Nephron (organoid): ENCODE results near the gene ZNF84.

Experiments
- H3K27ac Mint-ChIP-seq, 3 experiments: 2 replicates each; pipeline ENCODE4 v1.8.0; 2020; ENCODE audit warnings: mixed read lengths in 3 of 3, mild to moderate bottlenecking in 2 of 3, moderate library complexity in 1 of 3
- H3K27me3 Mint-ChIP-seq: 2 replicates; pipeline ENCODE4 v1.8.0; 2021; ENCODE audit warnings: low read depth, mild to moderate bottlenecking, moderate library complexity, mixed read lengths
- H3K36me3 Mint-ChIP-seq: 2 replicates; pipeline ENCODE4 v1.8.0; 2020; ENCODE audit warnings: low read depth, mixed read lengths
- H3K4me1 Mint-ChIP-seq: 2 replicates; pipeline ENCODE4 v1.8.0; 2020; ENCODE audit warnings: mixed read lengths
- H3K4me3 Mint-ChIP-seq, 3 experiments: 2 replicates each; pipeline ENCODE4 v1.8.0; 2020; ENCODE audit warnings: mild to moderate bottlenecking in 3 of 3, mixed read lengths in 3 of 3, moderate library complexity in 2 of 3
- H3K9me3 Mint-ChIP-seq: 2 replicates; pipeline ENCODE4 v1.8.0; 2020; ENCODE audit warnings: mixed read lengths
- CTCF ChIP-seq, 3 experiments: fragments of 200-600 bp; sonication (generic); IDR thresholded peaks; one replicate each; pipeline ENCODE4 v1.5.0; 2021; ENCODE audit warnings: antibody characterized with exemption in 3 of 3; ENCODE audit not compliant: unreplicated experiment in 3 of 3

The ZNF84 gene

GRCh38 chr12:133037207-133038005 is at the start of gene ZNF84:
ZNF84 (plus strand) TSS chr12:133037509; CDS start chr12:133041468, 3,959 bp downstream.
- H3K27ac Mint-ChIP-seq: peak within 1 kb of the TSS; percentile 92 to 98 (median 98)
- peak within 1 kb of the TSS; percentile 91 to 94 (median 94) for H3K4me3 Mint-ChIP-seq
- H3K36me3 Mint-ChIP-seq: peaks cover 53% of the 10 kb centered on the region
- peaks cover 71% of the 10 kb centered on the region for H3K9me3 Mint-ChIP-seq
- H3K27me3 Mint-ChIP-seq: no peaks in the 10 kb centered on the region
- no peaks in the 10 kb centered on the region for H3K4me1 Mint-ChIP-seq
- no peak for TF ChIP-seq CTCF (IDR thresholded peaks at IDR 0.05; ENCODE audit: unreplicated experiment in 3 of 3)

DNA sequence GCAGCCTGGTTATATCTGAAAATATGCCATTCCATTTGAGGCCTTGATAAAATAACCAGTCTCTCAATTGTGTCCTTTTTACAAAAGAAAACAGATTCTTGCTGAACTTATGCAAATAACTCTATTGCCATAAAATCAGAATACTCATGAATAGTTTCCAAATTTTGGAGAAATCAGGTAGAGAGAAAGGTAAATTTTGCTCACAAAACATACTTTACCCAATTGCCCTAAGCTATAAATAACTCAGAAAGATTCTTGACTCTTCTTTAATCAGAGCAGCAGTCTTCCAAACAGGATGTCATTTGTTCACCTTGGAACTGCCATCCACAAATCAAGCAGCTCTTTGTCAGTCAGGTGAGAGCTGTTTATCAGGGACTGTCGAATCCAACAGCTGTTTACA is 38.6 kb upstream of the ZNF84 start:
- H3K4me1 Mint-ChIP-seq: no peaks in the 10 kb centered on the region
- H3K27ac Mint-ChIP-seq: no peak overlapping the region
- no peak overlapping the region for H3K4me3 Mint-ChIP-seq
- no peaks in the 10 kb centered on the region for H3K27me3 Mint-ChIP-seq
- H3K36me3 Mint-ChIP-seq: peaks cover 91% of the 10 kb centered on the region
- TF ChIP-seq CTCF (IDR thresholded peaks at IDR 0.05; ENCODE audit: unreplicated experiment in 3 of 3): no peak
- H3K9me3 Mint-ChIP-seq: peaks cover 84% of the 10 kb centered on the region

- H3K9me3 Mint-ChIP-seq: peaks cover 75% of the 10 kb centered on the region
- no peak for TF ChIP-seq CTCF (IDR thresholded peaks at IDR 0.05; ENCODE audit: unreplicated experiment in 3 of 3)
- no peaks in the 10 kb centered on the region for H3K27me3 Mint-ChIP-seq
- H3K36me3 Mint-ChIP-seq: peaks cover 96% of the 10 kb centered on the region
- H3K27ac Mint-ChIP-seq: no peak overlapping the region
- H3K4me3 Mint-ChIP-seq: no peak overlapping the region
- H3K4me1 Mint-ChIP-seq: no peaks in the 10 kb centered on the region
Observed at GRCh38 chr12:133010657-133011297, 26.5 kb upstream of the ZNF84 start.

DNA sequence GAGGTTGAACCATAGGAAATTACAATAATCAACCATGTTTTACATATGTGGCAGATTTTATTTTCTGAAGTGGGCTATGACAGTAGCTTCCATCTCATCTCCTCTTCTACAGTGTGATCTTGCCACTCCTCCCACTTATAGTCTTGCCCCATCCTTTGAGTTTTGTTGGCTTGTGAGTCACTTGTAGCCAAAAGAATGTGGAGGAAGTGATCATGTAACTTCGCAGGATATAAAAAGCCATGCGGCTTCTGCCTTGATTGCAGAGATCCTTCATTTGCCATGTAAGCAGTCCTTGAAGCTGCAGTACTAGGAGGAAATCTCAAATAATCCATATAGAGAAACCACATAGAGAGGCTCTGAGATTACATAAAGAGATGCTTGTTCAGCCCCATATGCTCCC is 13.7 kb upstream of the ZNF84 start:
- TF ChIP-seq CTCF (IDR thresholded peaks at IDR 0.05; ENCODE audit: unreplicated experiment in 3 of 3): no peak
- Mint-ChIP-seq H3K36me3 (peaks cover 69% of the 10 kb centered on the region), H3K27ac (no peak overlapping the region), H3K9me3 (peaks cover 65% of the 10 kb centered on the region), H3K4me1 (no peaks in the 10 kb centered on the region), H3K4me3 (no peak overlapping the region), H3K27me3 (no peaks in the 10 kb centered on the region)

DNA sequence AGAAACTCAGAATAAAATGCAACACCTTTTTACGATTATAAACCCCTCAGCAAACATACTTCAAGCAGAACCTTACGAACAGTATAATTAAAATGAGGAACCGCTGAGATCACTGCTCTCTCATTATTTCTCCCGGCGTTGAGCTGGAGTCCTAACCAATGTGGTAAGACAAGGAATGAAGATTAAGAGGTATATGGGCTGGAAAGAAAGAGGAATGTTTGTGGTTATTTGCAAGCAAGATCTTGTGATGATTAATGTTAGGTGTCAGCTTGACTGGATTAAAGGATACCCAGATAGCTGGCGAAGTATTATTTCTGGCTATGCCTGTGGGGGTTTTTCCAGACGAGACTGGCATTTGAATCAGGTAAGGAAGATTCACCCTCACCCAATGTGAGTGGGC is 10.3 kb upstream of the ZNF84 start:
- no peak for TF ChIP-seq CTCF (IDR thresholded peaks at IDR 0.05; ENCODE audit: unreplicated experiment in 3 of 3)
- Mint-ChIP-seq H3K36me3 (peaks cover 45% of the 10 kb centered on the region), H3K4me1 (no peaks in the 10 kb centered on the region), H3K27me3 (no peaks in the 10 kb centered on the region), H3K4me3 (no peak overlapping the region), H3K9me3 (peaks cover 59% of the 10 kb centered on the region), H3K27ac (no peak overlapping the region)
